K562 (cell line): ENCODE measurements around the gene RARRES2. TPM values are rescaled to one million over a fixed set of nuclear protein-coding genes. Genes with fewer than 3 reads are reported as not detected.

Experiments
- FOSL1 ChIP-seq: fragments of 200-800 bp; sonication (Bioruptor generic); conservative IDR thresholded peaks from 2 replicates; pipeline ENCODE4 v1.6.1; 2016; ENCODE audit warnings: missing genetic modification characterization, missing compliant biosample characterization
- KDM2B ChIP-seq: fragments of 250-450 bp; sonication (Bioruptor Pico); IDR thresholded peaks from 2 replicates; pipeline ENCODE4 v1.8.0; 2021; ENCODE audit warnings: mild to moderate bottlenecking, moderate library complexity
- KLF16 ChIP-seq: IDR thresholded peaks from 2 replicates; pipeline ENCODE4 v1.6.1; 2016; ENCODE audit warnings: antibody characterized with exemption
- NR1H2 ChIP-seq: sonication (generic); formaldehyde crosslinking; IDR thresholded peaks from 2 replicates; pipeline ENCODE4 v1.4.0; 2020; ENCODE audit warnings: mild to moderate bottlenecking, missing genetic modification reagents
- RBM17 ChIP-seq: fragments of 200-400 bp; formaldehyde crosslinking; IDR thresholded peaks from 2 replicates; pipeline ENCODE4 v1.6.1; 2017; ENCODE audit warnings: low read depth, mild to moderate bottlenecking, low read length, borderline replicate concordance
- SAFB2 ChIP-seq: fragments of 200-400 bp; formaldehyde crosslinking; IDR thresholded peaks from 2 replicates; pipeline ENCODE4 v1.6.1; 2018; ENCODE audit warnings: borderline replicate concordance, low read length, low read depth, moderate library complexity; ENCODE audit not compliant: severe bottlenecking
- SRSF9 ChIP-seq: fragments of 200-400 bp; formaldehyde crosslinking; IDR thresholded peaks from 2 replicates; pipeline ENCODE4 v1.6.1; 2017; ENCODE audit warnings: low read depth, low read length, borderline replicate concordance
- ZFP36 ChIP-seq: fragments of 150-350 bp; IDR thresholded peaks from 2 replicates; pipeline ENCODE4 v1.6.1; 2018; ENCODE audit warnings: low read length, low read depth; ENCODE audit not compliant: partially characterized antibody
- ZNF146 ChIP-seq: IDR thresholded peaks from one replicate; pipeline ENCODE4 v1.6.1; 2018; ENCODE audit warnings: missing compliant biosample characterization; ENCODE audit not compliant: unreplicated experiment
- ZNF644 ChIP-seq: fragments of 200-800 bp; sonication (Bioruptor generic); IDR thresholded peaks from 2 replicates; pipeline ENCODE4 v1.6.1; 2016; ENCODE audit warnings: low read depth, missing genetic modification characterization, missing compliant biosample characterization
- polyA plus RNA-seq, 8 experiments: library from polyadenylated mRNA; depleted of rRNA in 4 of 8; stranded (reverse) in 5 of 8; unstranded in 3 of 8; fragments of >200 nt; fragmentation: Nextera tagmentation in 2 of 8; fragmentation: Illumina TruSeq in 1 of 8; extraction: Ambion mirVana in 2 of 8; extraction: Trizol in 1 of 8; gene quantifications; 2 replicates each; pipeline versions ENCODE4 v1.2.1 to v1.2.3, GENCODE V29; 2011 to 2014; ENCODE audit warnings: inconsistent platforms in 1 of 8, missing spikeins in 1 of 8
- total RNA-seq, 7 experiments: library from RNA; depleted of rRNA in 6 of 7; stranded (reverse); fragments of >200 nt in 6 of 7; fragmentation: Illumina TruSeq in 2 of 7; extraction: Trizol in 2 of 7; gene quantifications; 2 replicates each; pipeline versions ENCODE4 v1.2.1 to v1.2.3, GENCODE V29; 2011 to 2021; ENCODE audit warnings: low replicate concordance in 1 of 7
- TF ChIP-seq, protein P1 (sequence below): fragments of 250-450 bp; sonication (Bioruptor Pico); IDR thresholded peaks from 2 replicates; pipeline ENCODE4 v1.8.0; 2022; ENCODE audit warnings: inconsistent platforms
- TF ChIP-seq, protein P2 (sequence below): fragments of 450-650 bp; formaldehyde crosslinking; IDR thresholded peaks from 2 replicates; pipeline ENCODE4 v1.4.0; 2020; ENCODE audit warnings: mild to moderate bottlenecking, moderate library complexity
- TF ChIP-seq, protein P3 (sequence below): sonication (generic); formaldehyde crosslinking; IDR thresholded peaks from 2 replicates; pipeline ENCODE4 v1.8.1; 2023; ENCODE audit warnings: mild to moderate bottlenecking, missing genetic modification reagents
- TF ChIP-seq, protein P4 (sequence below): fragments of 450-650 bp; formaldehyde crosslinking; IDR thresholded peaks from 2 replicates; pipeline ENCODE4 v1.4.0; 2020; ENCODE audit warnings: mild to moderate bottlenecking
- TF ChIP-seq, protein P5 (sequence below): fragments of 250-450 bp; sonication (Bioruptor Pico); IDR thresholded peaks from 2 replicates; pipeline ENCODE4 v1.5.0; 2021
- TF ChIP-seq, protein P6 (sequence below): IDR thresholded peaks from 2 replicates; pipeline ENCODE4 v1.6.1; 2016; ENCODE audit warnings: missing genetic modification characterization, missing compliant biosample characterization

The RARRES2 gene
- total and polyA plus RNA-seq, 9 of the 15 experiments (the other 6 are each of a cell fraction or from before 2014, with no cell fraction given): 0.11 to 1.7 (median 0.23) TPM; not detected in 6

DNA sequence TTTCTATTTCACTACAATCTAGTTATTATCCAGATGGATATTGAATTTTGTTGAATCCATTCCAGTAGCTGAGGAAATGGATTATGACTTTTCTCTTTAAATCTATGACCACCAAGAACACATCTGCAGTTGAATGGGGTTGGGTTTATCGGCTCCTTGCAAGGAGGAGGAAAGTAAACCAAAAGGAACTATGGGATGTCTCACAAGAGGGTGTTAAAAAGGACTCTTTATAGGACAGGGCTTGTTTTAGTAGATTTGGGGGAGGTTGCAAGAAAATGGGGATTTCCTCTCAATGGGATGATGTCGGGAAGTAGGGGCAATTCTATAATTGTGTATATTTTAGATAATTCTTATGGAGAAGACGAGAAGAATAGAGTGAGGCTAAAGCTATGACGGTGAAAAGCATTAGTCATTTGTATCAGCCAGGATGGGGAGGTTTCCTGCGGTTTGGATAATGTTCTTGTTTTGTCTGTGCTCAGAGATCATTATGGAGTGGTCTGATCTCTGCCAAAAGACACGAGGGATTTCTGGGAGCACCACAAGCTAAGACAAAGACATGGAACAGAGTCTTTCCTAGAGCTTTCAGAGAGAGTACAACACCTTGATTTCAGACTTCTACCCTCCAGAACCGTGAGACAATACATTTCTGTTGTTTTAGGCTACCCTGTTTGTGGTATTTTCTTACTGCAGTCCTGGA, 23.5 kb downstream of the RARRES2 start (continued):
- TF ChIP-seq, protein P1, sequence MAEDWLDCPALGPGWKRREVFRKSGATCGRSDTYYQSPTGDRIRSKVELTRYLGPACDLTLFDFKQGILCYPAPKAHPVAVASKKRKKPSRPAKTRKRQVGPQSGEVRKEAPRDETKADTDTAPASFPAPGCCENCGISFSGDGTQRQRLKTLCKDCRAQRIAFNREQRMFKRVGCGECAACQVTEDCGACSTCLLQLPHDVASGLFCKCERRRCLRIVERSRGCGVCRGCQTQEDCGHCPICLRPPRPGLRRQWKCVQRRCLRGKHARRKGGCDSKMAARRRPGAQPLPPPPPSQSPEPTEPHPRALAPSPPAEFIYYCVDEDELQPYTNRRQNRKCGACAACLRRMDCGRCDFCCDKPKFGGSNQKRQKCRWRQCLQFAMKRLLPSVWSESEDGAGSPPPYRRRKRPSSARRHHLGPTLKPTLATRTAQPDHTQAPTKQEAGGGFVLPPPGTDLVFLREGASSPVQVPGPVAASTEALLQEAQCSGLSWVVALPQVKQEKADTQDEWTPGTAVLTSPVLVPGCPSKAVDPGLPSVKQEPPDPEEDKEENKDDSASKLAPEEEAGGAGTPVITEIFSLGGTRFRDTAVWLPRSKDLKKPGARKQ (CRISPR knock-in tag): no peak
- TF ChIP-seq FOSL1 (tag): peak; percentile 95
- TF ChIP-seq, protein P2, sequence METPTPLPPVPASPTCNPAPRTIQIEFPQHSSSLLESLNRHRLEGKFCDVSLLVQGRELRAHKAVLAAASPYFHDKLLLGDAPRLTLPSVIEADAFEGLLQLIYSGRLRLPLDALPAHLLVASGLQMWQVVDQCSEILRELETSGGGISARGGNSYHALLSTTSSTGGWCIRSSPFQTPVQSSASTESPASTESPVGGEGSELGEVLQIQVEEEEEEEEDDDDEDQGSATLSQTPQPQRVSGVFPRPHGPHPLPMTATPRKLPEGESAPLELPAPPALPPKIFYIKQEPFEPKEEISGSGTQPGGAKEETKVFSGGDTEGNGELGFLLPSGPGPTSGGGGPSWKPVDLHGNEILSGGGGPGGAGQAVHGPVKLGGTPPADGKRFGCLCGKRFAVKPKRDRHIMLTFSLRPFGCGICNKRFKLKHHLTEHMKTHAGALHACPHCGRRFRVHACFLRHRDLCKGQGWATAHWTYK (CRISPR knock-in tag): peak; percentile 70; the same call in 1 of the 2 replicates
- peak; percentile 52; the same call in 1 of the 2 replicates for TF ChIP-seq KLF16
- no peak for TF ChIP-seq ZNF146 (CRISPR knock-in tag)
- TF ChIP-seq ZFP36: no peak
- no peak for TF ChIP-seq RBM17
- TF ChIP-seq, protein P3, sequence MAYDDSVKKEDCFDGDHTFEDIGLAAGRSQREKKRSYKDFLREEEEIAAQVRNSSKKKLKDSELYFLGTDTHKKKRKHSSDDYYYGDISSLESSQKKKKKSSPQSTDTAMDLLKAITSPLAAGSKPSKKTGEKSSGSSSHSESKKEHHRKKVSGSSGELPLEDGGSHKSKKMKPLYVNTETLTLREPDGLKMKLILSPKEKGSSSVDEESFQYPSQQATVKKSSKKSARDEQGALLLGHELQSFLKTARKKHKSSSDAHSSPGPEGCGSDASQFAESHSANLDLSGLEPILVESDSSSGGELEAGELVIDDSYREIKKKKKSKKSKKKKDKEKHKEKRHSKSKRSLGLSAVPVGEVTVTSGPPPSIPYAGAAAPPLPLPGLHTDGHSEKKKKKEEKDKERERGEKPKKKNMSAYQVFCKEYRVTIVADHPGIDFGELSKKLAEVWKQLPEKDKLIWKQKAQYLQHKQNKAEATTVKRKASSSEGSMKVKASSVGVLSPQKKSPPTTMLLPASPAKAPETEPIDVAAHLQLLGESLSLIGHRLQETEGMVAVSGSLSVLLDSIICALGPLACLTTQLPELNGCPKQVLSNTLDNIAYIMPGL (CRISPR knock-in tag): no peak
- no peak for TF ChIP-seq NR1H2 (CRISPR knock-in tag)
- TF ChIP-seq, protein P4, sequence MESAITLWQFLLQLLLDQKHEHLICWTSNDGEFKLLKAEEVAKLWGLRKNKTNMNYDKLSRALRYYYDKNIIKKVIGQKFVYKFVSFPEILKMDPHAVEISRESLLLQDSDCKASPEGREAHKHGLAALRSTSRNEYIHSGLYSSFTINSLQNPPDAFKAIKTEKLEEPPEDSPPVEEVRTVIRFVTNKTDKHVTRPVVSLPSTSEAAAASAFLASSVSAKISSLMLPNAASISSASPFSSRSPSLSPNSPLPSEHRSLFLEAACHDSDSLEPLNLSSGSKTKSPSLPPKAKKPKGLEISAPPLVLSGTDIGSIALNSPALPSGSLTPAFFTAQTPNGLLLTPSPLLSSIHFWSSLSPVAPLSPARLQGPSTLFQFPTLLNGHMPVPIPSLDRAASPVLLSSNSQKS (CRISPR knock-in tag): no peak
- no peak for TF ChIP-seq SRSF9
- peak; percentile 58; the same call in 1 of the 2 replicates for TF ChIP-seq ZNF644 (tag)
- TF ChIP-seq, protein P5, sequence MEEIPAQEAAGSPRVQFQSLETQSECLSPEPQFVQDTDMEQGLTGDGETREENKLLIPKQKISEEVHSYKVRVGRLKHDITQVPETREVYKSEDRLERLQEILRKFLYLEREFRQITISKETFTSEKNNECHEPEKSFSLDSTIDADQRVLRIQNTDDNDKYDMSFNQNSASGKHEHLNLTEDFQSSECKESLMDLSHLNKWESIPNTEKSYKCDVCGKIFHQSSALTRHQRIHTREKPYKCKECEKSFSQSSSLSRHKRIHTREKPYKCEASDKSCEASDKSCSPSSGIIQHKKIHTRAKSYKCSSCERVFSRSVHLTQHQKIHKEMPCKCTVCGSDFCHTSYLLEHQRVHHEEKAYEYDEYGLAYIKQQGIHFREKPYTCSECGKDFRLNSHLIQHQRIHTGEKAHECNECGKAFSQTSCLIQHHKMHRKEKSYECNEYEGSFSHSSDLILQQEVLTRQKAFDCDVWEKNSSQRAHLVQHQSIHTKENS (CRISPR knock-in tag): no peak
- no peak for TF ChIP-seq KDM2B
- TF ChIP-seq, protein P6, sequence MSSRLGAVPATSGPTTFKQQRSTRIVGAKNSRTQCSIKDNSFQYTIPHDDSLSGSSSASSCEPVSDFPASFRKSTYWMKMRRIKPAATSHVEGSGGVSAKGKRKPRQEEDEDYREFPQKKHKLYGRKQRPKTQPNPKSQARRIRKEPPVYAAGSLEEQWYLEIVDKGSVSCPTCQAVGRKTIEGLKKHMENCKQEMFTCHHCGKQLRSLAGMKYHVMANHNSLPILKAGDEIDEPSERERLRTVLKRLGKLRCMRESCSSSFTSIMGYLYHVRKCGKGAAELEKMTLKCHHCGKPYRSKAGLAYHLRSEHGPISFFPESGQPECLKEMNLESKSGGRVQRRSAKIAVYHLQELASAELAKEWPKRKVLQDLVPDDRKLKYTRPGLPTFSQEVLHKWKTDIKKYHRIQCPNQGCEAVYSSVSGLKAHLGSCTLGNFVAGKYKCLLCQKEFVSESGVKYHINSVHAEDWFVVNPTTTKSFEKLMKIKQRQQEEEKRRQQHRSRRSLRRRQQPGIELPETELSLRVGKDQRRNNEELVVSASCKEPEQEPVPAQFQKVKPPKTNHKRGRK: no peak
- no peak for TF ChIP-seq SAFB2
